ENCODE measurements around the gene NPAT.

Gene NPAT

DNA sequence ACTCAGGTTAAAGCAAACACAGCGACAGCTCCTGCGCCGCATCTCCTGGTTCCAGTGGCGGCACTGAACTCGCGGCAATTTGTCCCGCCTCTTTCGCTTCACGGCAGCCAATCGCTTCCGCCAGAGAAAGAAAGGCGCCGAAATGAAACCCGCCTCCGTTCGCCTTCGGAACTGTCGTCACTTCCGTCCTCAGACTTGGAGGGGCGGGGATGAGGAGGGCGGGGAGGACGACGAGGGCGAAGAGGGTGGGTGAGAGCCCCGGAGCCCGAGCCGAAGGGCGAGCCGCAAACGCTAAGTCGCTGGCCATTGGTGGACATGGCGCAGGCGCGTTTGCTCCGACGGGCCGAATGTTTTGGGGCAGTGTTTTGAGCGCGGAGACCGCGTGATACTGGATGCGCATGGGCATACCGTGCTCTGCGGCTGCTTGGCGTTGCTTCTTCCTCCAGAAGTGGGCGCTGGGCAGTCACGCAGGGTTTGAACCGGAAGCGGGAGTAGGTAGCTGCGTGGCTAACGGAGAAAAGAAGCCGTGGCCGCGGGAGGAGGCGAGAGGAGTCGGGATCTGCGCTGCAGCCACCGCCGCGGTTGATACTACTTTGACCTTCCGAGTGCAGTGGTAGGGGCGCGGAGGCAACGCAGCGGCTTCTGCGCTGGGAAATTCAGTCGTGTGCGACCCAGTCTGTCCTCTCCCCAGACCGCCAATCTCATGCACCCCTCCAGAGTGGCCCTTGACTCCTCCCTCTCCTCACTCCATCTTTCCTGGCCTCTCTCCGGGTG lies at the start of gene NPAT, which contains the start of gene ATM:
NPAT (minus strand) TSS at position 65 of the 774 bp plus-strand sequence. CDS start 102 bp downstream, outside the sequence.
ATM (plus strand) TSS at position 494 of the 774 bp plus-strand sequence. CDS start 4,558 bp downstream, outside the sequence.
- peak within 1 kb of the TSS; percentile 86 for H3K4me3 ChIP-seq (ENCODE audit: control insufficient read depth, low read depth, low read length)
- peak; percentile 80 for TF ChIP-seq CTCF (IDR thresholded peaks at IDR 0.05; ENCODE audit: control insufficient read depth, insufficient read depth, low read depth, low read length, missing control alignments)
- peak; percentile 96 for DNase-seq (ENCODE audit: low read depth)

GRCh38 chr11:108269583-108269982 lies 47.1 kb upstream of the NPAT start:
- no peak for TF ChIP-seq CTCF (IDR thresholded peaks at IDR 0.05; ENCODE audit: control insufficient read depth, insufficient read depth, low read depth, low read length, missing control alignments)
- H3K4me3 ChIP-seq (ENCODE audit: control insufficient read depth, low read depth, low read length) = no peak overlapping the region
- no peak for DNase-seq (ENCODE audit: low read depth)

GRCh38 chr11:108253176-108253575 lies 30.7 kb upstream of the NPAT start:
- DNase-seq (ENCODE audit: low read depth) = no peak
- TF ChIP-seq CTCF (IDR thresholded peaks at IDR 0.05; ENCODE audit: control insufficient read depth, insufficient read depth, low read depth, low read length, missing control alignments) = no peak
- H3K4me3 ChIP-seq (ENCODE audit: control insufficient read depth, low read depth, low read length) = no peak overlapping the region

DNA sequence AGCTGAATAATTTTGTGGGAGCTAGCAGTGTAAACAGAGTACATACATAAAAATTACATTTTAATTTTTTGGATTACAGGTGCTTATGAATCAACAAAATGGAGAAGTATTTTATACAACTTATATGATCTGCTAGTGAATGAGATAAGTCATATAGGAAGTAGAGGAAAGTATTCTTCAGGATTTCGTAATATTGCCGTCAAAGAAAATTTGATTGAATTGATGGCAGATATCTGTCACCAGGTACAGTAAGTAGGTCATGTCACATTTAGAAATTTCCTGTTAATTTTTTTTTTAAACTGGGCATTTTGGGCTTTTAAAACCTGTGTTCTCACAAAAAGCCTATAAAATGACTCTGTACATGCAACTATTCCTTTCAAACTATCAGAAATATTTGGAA lies 24.4 kb upstream of the NPAT start:
- no peak for TF ChIP-seq CTCF (IDR thresholded peaks at IDR 0.05; ENCODE audit: control insufficient read depth, insufficient read depth, low read depth, low read length, missing control alignments)
- H3K4me3 ChIP-seq (ENCODE audit: control insufficient read depth, low read depth, low read length) = no peak overlapping the region
- DNase-seq (ENCODE audit: low read depth) = no peak

- no peak for TF ChIP-seq CTCF (IDR thresholded peaks at IDR 0.05; ENCODE audit: control insufficient read depth, insufficient read depth, low read depth, low read length, missing control alignments)
- no peak overlapping the region for H3K4me3 ChIP-seq (ENCODE audit: control insufficient read depth, low read depth, low read length)
- no peak for DNase-seq (ENCODE audit: low read depth)
Observed at GRCh38 chr11:108246308-108246707, 23.9 kb upstream of the NPAT start.

DNA sequence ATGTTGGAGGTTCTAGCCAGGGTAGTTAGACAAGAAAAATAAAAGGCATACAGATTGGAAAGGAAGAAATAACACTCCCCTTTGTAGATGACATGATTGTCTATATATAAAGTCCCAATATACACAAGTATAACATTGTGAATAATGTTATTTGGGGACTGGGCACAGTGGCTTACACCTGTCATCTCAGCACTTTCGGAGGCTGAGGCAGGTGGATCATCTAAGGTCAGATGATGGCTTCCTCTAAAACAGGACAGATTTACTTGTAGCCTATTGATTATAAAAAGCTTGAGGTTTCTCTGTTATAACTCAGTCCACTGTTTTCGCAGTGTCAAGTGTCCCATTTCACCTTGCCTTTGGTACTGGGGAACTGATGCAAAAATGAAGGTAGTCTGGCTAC lies 20.0 kb upstream of the NPAT start:
- TF ChIP-seq CTCF (IDR thresholded peaks at IDR 0.05; ENCODE audit: control insufficient read depth, insufficient read depth, low read depth, low read length, missing control alignments) = no peak
- no peak for DNase-seq (ENCODE audit: low read depth)
- no peak overlapping the region for H3K4me3 ChIP-seq (ENCODE audit: control insufficient read depth, low read depth, low read length)
